Endothelial cell of umbilical vein (primary cell): ENCODE results near the gene SLCO3A1. TPM values are rescaled to one million over a fixed set of nuclear protein-coding genes. Genes with fewer than 3 reads are reported as not detected.

Source experiments
- BruUV-seq: library from RNA; stranded (reverse); fragments of 400-500 nt; replicated peaks from 2 replicates; lab custom pipeline; 2021; lab: Mats Ljungman, UMichigan
- CTCF ChIA-PET: fragments of 300-600, 350-600 bp; sonication (Branson Sonifier 250); formaldehyde crosslinking; loops from one replicate; lab custom pipeline; 2021; ENCODE audit warnings: antibody characterized with exemption, inconsistent platforms; lab: Charles Lee
- POLR2A ChIA-PET: fragments of 300-600, 350-600 bp; sonication (Branson Sonifier 250); formaldehyde crosslinking; loops from one replicate; lab custom pipeline; 2021; ENCODE audit warnings: antibody characterized with exemption, inconsistent platforms; lab: Charles Lee
- DNase-seq: peaks from one replicate; pipeline ENCODE4 v3.0.0-alpha.2; 2011; ENCODE audit warnings: low read depth, low spot score
- FAIRE-seq: peaks from 2 replicates; lab custom pipeline; 2011; peaks lifted over from hg19 to GRCh38; lab: Jason Lieb, UNC
- H2AFZ ChIP-seq: 2 replicates; pipeline ENCODE4 v1.6.0; 2012; ENCODE audit warnings: low read depth, low read length, control low read depth, inconsistent platforms
- H3K27ac ChIP-seq: 2 replicates; pipeline ENCODE4 v1.5.1; 2011; ENCODE audit warnings: low read depth, mild to moderate bottlenecking, control low read depth, low read length, moderate library complexity; ENCODE audit not compliant: insufficient read depth
- H3K27me3 ChIP-seq, 2 experiments: 2 replicates each; pipeline versions ENCODE4 v1.6.0 to v1.6.1; 2011; ENCODE audit warnings: low read length in 2 of 2, mixed read lengths in 1 of 2; ENCODE audit not compliant: control insufficient read depth in 2 of 2, insufficient read depth in 2 of 2
- H3K36me3 ChIP-seq, 2 experiments: 2 replicates in 1 of 2; 3 replicates in 1 of 2; pipeline ENCODE4 v1.5.1; 2011; ENCODE audit warnings: low read length in 2 of 2, mild to moderate bottlenecking in 1 of 2, moderate library complexity in 1 of 2; ENCODE audit not compliant: control insufficient read depth in 2 of 2, insufficient read depth in 2 of 2; ENCODE audit errors: extremely low read depth in 1 of 2
- H3K4me1 ChIP-seq: 3 replicates; pipeline ENCODE4 v1.5.1; 2011; ENCODE audit warnings: mild to moderate bottlenecking, low read length; ENCODE audit not compliant: control insufficient read depth, insufficient read depth; ENCODE audit errors: extremely low read depth
- H3K4me2 ChIP-seq: 2 replicates; pipeline ENCODE4 v1.6.1; 2011; ENCODE audit warnings: low read length, control low read depth, mixed read lengths; ENCODE audit not compliant: insufficient read depth
- H3K4me3 ChIP-seq, 3 experiments: fragments of 200-600 bp in 1 of 3; sonication (generic), shearing (Covaris generic) in 1 of 3; replicated peaks in 1 of 3; 2 replicates each; pipeline ENCODE4 v1.5.1; 2011 to 2016; ENCODE audit warnings: control low read depth in 3 of 3, low read length in 3 of 3, mild to moderate bottlenecking in 2 of 3, inconsistent platforms in 1 of 3, low read depth in 1 of 3, moderate library complexity in 1 of 3; ENCODE audit not compliant: insufficient read depth in 1 of 3
- H3K79me2 ChIP-seq: 2 replicates; pipeline ENCODE4 v1.6.0; 2012; ENCODE audit warnings: low read length, inconsistent platforms; ENCODE audit not compliant: control insufficient read depth, insufficient read depth
- H3K9ac ChIP-seq: replicated peaks from 2 replicates; pipeline ENCODE3; 2011; ENCODE audit warnings: low read length, control low read depth; ENCODE audit not compliant: insufficient read depth; ENCODE audit errors: extremely low read depth
- H3K9me1 ChIP-seq: replicated peaks from 3 replicates; pipeline ENCODE4 v1.6.0; 2011; ENCODE audit warnings: mild to moderate bottlenecking, low read length; ENCODE audit not compliant: control insufficient read depth, insufficient read depth; ENCODE audit errors: extremely low read depth
- H3K9me3 ChIP-seq: replicated peaks from 2 replicates; pipeline ENCODE4 v1.5.1; 2012; ENCODE audit warnings: low read length, inconsistent platforms; ENCODE audit not compliant: control insufficient read depth, insufficient read depth
- H4K20me1 ChIP-seq: replicated peaks from 2 replicates; pipeline ENCODE3; 2011; ENCODE audit warnings: mild to moderate bottlenecking, low read length; ENCODE audit not compliant: control insufficient read depth, insufficient read depth; ENCODE audit errors: extremely low read depth
- CTCF ChIP-seq, 2 donors: IDR thresholded peaks; 1 replicate in 1 of 2; 2 replicates in 1 of 2; pipeline ENCODE4 v1.5.1; 2011; ENCODE audit warnings: low read length in 2 of 2, mild to moderate bottlenecking in 2 of 2, moderate library complexity in 2 of 2, control low read depth in 1 of 2, inconsistent platforms in 1 of 2, low read depth in 1 of 2; ENCODE audit not compliant: insufficient read depth in 1 of 2; ENCODE audit errors: extremely low read depth in 1 of 2
- EZH2 ChIP-seq: IDR thresholded peaks from 2 replicates; pipeline ENCODE4 v1.6.1; 2012; ENCODE audit warnings: borderline replicate concordance, low read depth, mild to moderate bottlenecking, moderate library complexity, low read length, inconsistent platforms; ENCODE audit not compliant: severe bottlenecking
- GATA2 ChIP-seq: IDR thresholded peaks from 2 replicates; pipeline ENCODE4 v1.7.0; 2011; ENCODE audit warnings: low read depth, mild to moderate bottlenecking, moderate library complexity, mixed read lengths, low read length; ENCODE audit not compliant: insufficient read length, insufficient read depth
- JUN ChIP-seq: IDR thresholded peaks from 2 replicates; pipeline ENCODE4 v1.6.1; 2011; ENCODE audit warnings: borderline replicate concordance, low read depth; ENCODE audit not compliant: insufficient read length, insufficient read depth
- MAX ChIP-seq: IDR thresholded peaks from 2 replicates; pipeline ENCODE4 v1.6.1; 2011; ENCODE audit not compliant: insufficient read depth, insufficient read length
- MYC ChIP-seq: IDR thresholded peaks from one replicate; pipeline ENCODE4 v1.6.1; 2011; ENCODE audit warnings: mild to moderate bottlenecking, low read depth, low read length
- POLR2AphosphoS5 ChIP-seq: IDR thresholded peaks from 2 replicates; pipeline ENCODE4 v1.6.1; 2012; ENCODE audit warnings: low read depth, mild to moderate bottlenecking, control low read depth, low read length, moderate library complexity; ENCODE audit not compliant: insufficient read depth
- dilution Hi-C: fragments of 300-500 bp; cut with MboI; formaldehyde crosslinking; loops from one replicate; pipeline ENCODE4 v1.15.0; 2019; ENCODE audit warnings: low sequenced_read_pairs; ENCODE audit not compliant: extremely low pct_ligation_motif_present
- intact Hi-C: fragments of 100-400 bp; cut with micrococcal nuclease; formaldehyde crosslinking; loops from one replicate; pipeline ENCODE4 v1.10.0; 2022
- polyA plus RNA-seq, 4 experiments: library from polyadenylated mRNA; depleted of rRNA in 3 of 4; stranded (reverse) in 3 of 4; unstranded in 1 of 4; fragments of >200 nt; gene quantifications; 2 replicates each; pipeline versions ENCODE4 v1.2.1 to v1.2.3, GENCODE V29; 2011 to 2012; ENCODE audit warnings: missing spikeins in 1 of 4
- total RNA-seq: library from RNA; stranded (reverse); gene quantifications from 2 replicates; pipeline ENCODE4 v1.2.3, GENCODE V29; 2021

The SLCO3A1 gene
- total and polyA plus RNA-seq, 2 donors (not counting 3 experiments of a cell fraction or from before 2014, with no cell fraction given): 0.88 to 0.92 TPM

DNA sequence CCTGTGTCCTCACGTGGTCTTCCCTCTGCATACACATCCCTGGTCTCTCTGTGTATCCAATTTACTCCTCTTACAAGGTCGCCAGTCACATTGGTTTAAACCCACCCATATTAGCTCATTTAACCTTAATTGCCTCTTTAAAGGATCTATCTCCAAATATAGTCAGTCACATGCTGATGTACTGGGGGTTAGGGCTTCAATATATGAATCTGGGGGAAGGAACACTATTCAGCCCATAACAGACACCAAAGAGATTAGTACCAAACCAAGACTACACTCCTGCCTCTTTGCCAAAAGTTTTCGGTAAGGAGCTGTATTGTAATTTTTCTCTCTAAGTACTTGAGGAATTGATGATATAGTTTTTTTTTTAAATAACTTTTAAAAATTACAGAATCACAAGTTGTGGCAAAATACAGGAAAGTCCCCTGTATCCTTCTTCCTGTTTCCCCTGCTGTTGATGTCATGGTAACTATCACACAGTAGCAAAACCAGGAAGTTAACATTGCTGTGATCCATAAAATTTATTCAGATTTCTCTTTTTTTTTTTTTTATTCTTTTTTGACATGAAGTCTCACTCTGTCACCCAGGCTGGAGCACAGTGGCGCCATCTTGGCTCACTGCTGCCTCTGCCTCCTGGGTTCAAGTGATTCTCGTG lies 67.8 kb downstream of the SLCO3A1 start:
- Histone ChIP-seq H3K9me1 (no peaks in the 10 kb centered on the region), H3K9me3 (peaks cover 4% of the 10 kb centered on the region), H3K27ac (no peak overlapping the region), H3K4me3 (no peak overlapping the region), H3K4me2 (no peak overlapping the region), H3K27me3 (no peaks in the 10 kb centered on the region), H4K20me1 (no peaks in the 10 kb centered on the region), H3K36me3 (no peaks in the 10 kb centered on the region), H3K4me1 (no peaks in the 10 kb centered on the region), H3K9ac (no peak overlapping the region), H3K79me2 (no peaks in the 10 kb centered on the region), H2AFZ (no peak overlapping the region)
- dilution Hi-C loops (no loop called here), intact Hi-C loops (no loop called here)
- TF ChIP-seq GATA2: no peak
- no peak for TF ChIP-seq JUN
- TF ChIP-seq POLR2AphosphoS5: no peak
- no peak for TF ChIP-seq MYC
- no peak for TF ChIP-seq EZH2
- TF ChIP-seq MAX: no peak
- TF ChIP-seq CTCF (IDR thresholded peaks at IDR 0.05; ENCODE audit: extremely low read depth in 1 of 2, insufficient read depth in 1 of 2, low read depth in 1 of 2, low read length in 2 of 2): no peak
- DNase-seq (no peak), FAIRE-seq (no peak)
- CTCF ChIA-PET: no interaction called here
- POLR2A ChIA-PET: no interaction called here
- no TSS peak for BruUV-seq
